Measurements from ENCODE around the gene KCNB1. TPM values are rescaled to one million over a fixed set of nuclear protein-coding genes. Genes with fewer than 3 reads are reported as not detected.

KCNB1 gene
- total RNA-seq, 1 experiment from 2014 or later: 0.68 TPM

DNA sequence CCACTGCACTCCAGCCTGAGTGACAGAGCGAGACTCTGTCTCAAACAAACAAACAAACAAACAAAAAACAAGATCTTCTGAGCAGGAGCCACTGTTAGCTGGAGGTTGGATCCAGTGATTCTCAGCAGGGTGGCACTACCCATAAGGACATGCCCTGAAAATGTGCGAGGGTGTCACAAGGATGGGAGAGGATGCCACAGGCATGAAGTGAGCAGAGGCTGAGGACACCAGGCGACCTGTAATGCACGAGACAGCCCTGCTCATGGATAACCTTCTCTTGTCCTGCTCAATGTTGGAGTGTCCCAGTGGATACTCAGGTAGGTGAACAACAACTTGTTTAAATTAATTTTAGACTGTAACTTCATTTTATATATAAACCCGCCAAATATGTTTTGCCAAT, 76.8 kb downstream of the KCNB1 start:
- no peak overlapping the region for H3K4me2 ChIP-seq (ENCODE audit: insufficient read depth, insufficient read length, low read length)
- no peak overlapping the region for H4K91ac ChIP-seq (ENCODE audit: insufficient read length, low read depth, low read length)
- H3K79me2 ChIP-seq (ENCODE audit: insufficient read depth, low read length): no peaks in the 10 kb centered on the region
- no peak overlapping the region for H2BK5ac ChIP-seq (ENCODE audit: insufficient read length, low read length)
- H3T11ph ChIP-seq (ENCODE audit: low read length): no peak overlapping the region
- H3K4ac ChIP-seq (ENCODE audit: low read depth, low read length): no peak overlapping the region
- H3K23me2 ChIP-seq (ENCODE audit: insufficient read length, low read depth, low read length, poor library complexity, severe bottlenecking): no peaks in the 10 kb centered on the region
- no peaks in the 10 kb centered on the region for H3K9me3 ChIP-seq (ENCODE audit: control insufficient read depth, low read depth, low read length)
- H3K79me1 ChIP-seq (ENCODE audit: insufficient read depth, low read depth, low read length, poor library complexity, severe bottlenecking): no peaks in the 10 kb centered on the region
- no CpG with 5 or more reads among the region's 5 CpGs for WGBS (ENCODE audit: extremely low coverage, insufficient read length, low lambda C conversion rate)
- H3K36me3 Mint-ChIP-seq (ENCODE audit: insufficient read depth in 1 of 3, low read depth in 3 of 3): 0 out of 7 replicates have a peak, but pooled peaks cover 0 to 4% (median 4%) of the 10 kb centered on the region in 3 experiments
- H3K27me3 ChIP-seq (ENCODE audit: insufficient read depth, low read length): no peaks in the 10 kb centered on the region
- no peak overlapping the region for H3K9ac ChIP-seq (ENCODE audit: extremely low read depth, insufficient read length, low read length)
- H2AK5ac ChIP-seq (ENCODE audit: insufficient read length, low read length): no peak overlapping the region
- no peak overlapping the region for H3K4me3 Mint-ChIP-seq
- no peaks in the 10 kb centered on the region; the same call in 1 of the 2 replicates for H3K27me3 Mint-ChIP-seq (ENCODE audit: low read depth)
- peaks cover 8 to 13% of the 10 kb centered on the region in 2 experiments for H3K9me3 Mint-ChIP-seq
- H3K4me1 Mint-ChIP-seq: peaks cover 19 to 25% of the 10 kb centered on the region in 2 experiments
- H3K4me1 ChIP-seq (ENCODE audit: insufficient read depth, low read length): 0 out of 2 replicates have a peak, but pooled peaks cover 3% of the 10 kb centered on the region
- H3K27ac ChIP-seq (ENCODE audit: insufficient read length, low read depth, low read length): no peak overlapping the region
- no peak overlapping the region for H4K8ac ChIP-seq (replicated peaks; ENCODE audit: insufficient read length, low read depth, low read length)
- H4K5ac ChIP-seq (ENCODE audit: insufficient read length, low read depth, low read length): no peak overlapping the region
- no peak overlapping the region for H3K23ac ChIP-seq (ENCODE audit: insufficient read length, low read depth, low read length)
- H4K20me1 ChIP-seq (ENCODE audit: control insufficient read depth, insufficient read depth, insufficient read length): no peaks in the 10 kb centered on the region
- DNase-seq: no peak
- TF ChIP-seq, protein P1, sequence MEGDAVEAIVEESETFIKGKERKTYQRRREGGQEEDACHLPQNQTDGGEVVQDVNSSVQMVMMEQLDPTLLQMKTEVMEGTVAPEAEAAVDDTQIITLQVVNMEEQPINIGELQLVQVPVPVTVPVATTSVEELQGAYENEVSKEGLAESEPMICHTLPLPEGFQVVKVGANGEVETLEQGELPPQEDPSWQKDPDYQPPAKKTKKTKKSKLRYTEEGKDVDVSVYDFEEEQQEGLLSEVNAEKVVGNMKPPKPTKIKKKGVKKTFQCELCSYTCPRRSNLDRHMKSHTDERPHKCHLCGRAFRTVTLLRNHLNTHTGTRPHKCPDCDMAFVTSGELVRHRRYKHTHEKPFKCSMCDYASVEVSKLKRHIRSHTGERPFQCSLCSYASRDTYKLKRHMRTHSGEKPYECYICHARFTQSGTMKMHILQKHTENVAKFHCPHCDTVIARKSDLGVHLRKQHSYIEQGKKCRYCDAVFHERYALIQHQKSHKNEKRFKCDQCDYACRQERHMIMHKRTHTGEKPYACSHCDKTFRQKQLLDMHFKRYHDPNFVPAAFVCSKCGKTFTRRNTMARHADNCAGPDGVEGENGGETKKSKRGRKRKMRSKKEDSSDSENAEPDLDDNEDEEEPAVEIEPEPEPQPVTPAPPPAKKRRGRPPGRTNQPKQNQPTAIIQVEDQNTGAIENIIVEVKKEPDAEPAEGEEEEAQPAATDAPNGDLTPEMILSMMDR (conservative IDR thresholded peaks at IDR 0.05): no peak
- no peak overlapping the region for H2BK15ac ChIP-seq (ENCODE audit: low read depth, low read length)
- H3K27ac Mint-ChIP-seq: no peak overlapping the region
- no peak overlapping the region for H3K56ac ChIP-seq (ENCODE audit: insufficient read length, low read depth, low read length)
- H2BK12ac ChIP-seq (ENCODE audit: insufficient read length, low read depth, low read length): no peak overlapping the region
- no peak overlapping the region for H2BK20ac ChIP-seq (ENCODE audit: low read depth, low read length, poor library complexity, severe bottlenecking)
- no peak overlapping the region for H3K18ac ChIP-seq (ENCODE audit: insufficient read length, low read depth, low read length)
- H2AFZ ChIP-seq (ENCODE audit: low read length): no peak overlapping the region
- no peak overlapping the region for H3K14ac ChIP-seq (ENCODE audit: insufficient read depth, low read length)
- no peak overlapping the region for H2BK120ac ChIP-seq (ENCODE audit: low read depth, low read length, poor library complexity, severe bottlenecking)

Measured in H9 (cell line).